Adrenal gland (tissue), 5 donors: ENCODE measurements around the gene TXLNB.
"Not testable (repeated sequence)": the region's sequence is repeated elsewhere in the genome, so short reads cannot be mapped to it uniquely, and the experiment has no call there.

ENCODE experiments used
- POLR2A ChIP-seq, 2 donors: fragments of 450-650 bp; IDR thresholded peaks; one replicate each; pipeline ENCODE4 v1.6.1; 2017; ENCODE audit warnings: antibody characterized with exemption in 2 of 2, mild to moderate bottlenecking in 2 of 2, moderate library complexity in 1 of 2
- TF ChIP-seq, protein P1 (sequence below), 6 experiments: fragments of 450-650 bp in 4 of 6; fragments of 200-600 bp in 2 of 6; sonication (generic) in 1 of 6; IDR thresholded peaks; 1 replicate in 5 of 6; 2 replicates in 1 of 6; pipeline versions ENCODE4 v1.5.1 to v1.8.0; 2016 to 2021; ENCODE audit warnings: antibody characterized with exemption in 6 of 6, mild to moderate bottlenecking in 2 of 6, moderate library complexity in 1 of 6
- donor health status: DM: no; HTN: no; CAD: no.

DNA sequence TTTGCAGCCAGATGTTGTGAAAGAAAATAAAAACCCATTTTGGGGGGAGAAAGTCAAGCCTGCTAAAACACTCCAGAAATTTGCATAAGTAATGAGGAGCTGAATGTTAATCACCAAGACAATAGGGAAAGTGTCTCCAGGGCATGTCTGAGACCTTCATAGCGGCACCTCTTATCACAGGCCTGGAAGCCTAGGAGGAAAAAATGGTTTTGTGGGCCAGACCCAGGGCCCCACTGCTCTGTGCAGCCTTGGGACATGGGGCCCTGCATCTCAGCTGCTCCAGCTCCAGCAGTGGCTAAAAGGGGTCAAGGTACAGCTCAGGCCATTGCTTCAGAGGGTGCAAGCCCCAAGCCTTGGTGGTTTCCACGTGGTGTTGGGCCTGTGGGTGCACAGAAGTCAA is 57.6 kb downstream of the TXLNB start:
- not testable (repeated sequence) for TF ChIP-seq POLR2A (IDR thresholded peaks at IDR 0.05)
- TF ChIP-seq, protein P1, sequence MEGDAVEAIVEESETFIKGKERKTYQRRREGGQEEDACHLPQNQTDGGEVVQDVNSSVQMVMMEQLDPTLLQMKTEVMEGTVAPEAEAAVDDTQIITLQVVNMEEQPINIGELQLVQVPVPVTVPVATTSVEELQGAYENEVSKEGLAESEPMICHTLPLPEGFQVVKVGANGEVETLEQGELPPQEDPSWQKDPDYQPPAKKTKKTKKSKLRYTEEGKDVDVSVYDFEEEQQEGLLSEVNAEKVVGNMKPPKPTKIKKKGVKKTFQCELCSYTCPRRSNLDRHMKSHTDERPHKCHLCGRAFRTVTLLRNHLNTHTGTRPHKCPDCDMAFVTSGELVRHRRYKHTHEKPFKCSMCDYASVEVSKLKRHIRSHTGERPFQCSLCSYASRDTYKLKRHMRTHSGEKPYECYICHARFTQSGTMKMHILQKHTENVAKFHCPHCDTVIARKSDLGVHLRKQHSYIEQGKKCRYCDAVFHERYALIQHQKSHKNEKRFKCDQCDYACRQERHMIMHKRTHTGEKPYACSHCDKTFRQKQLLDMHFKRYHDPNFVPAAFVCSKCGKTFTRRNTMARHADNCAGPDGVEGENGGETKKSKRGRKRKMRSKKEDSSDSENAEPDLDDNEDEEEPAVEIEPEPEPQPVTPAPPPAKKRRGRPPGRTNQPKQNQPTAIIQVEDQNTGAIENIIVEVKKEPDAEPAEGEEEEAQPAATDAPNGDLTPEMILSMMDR (IDR thresholded peaks at IDR 0.05), result not testable (repeated sequence)
